ENCODE measurements around the gene CNNM1. TPM values are rescaled to one million over a fixed set of nuclear protein-coding genes. Genes with fewer than 3 reads are reported as not detected.

CNNM1 gene
- total and polyA plus RNA-seq, 3 experiments from 2014 or later, result 0.11 to 0.16 TPM; not detected in 1

DNA sequence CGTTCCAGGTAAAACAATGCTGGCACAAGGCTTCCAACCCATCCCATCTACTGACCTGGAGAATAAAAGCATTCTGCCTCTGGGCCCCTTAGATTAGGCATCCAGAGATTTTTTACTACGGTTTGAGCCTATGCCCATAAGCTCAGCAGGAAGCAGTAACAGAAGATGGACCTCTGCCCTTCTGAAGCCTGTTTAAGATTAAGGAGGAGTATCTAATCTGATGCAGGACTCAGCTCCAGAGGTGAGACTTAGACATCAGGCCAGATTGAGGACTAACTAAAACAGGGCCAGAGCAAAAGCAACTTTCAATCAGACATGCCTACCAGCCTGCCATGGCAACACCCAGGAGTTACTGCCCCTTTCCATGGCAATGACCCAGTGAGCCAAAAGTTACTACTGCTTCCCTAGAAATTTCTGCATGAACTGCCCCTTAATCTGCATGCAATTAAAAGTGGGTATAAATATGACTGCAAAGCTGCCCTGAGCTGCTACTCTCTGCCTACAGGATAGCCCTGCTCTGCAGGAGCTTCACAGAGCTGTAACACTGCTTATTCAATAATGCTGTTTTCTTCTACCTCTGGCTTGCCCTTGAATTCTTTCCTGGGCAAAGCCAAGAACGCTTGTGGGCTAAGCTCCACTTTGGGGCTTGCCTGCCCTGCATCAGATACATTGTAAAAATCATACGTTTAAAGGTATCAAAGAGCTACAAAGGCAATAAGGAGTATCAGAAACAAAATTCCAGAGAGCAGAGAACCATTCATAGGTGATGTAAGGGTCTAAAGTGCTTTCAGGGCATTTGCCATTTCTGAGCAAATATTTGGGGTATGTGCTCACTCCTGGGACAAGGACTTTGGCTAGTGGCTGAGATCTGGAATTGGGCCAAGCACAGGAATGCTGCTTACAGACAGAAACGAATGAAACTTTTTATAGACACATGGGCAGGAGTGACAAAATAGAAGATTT is 25.0 kb upstream of the CNNM1 start:
- Histone ChIP-seq H3K4me1 (ENCODE audit: insufficient read depth, low read length) (no peaks in the 10 kb centered on the region), H3K27ac (ENCODE audit: low read depth, low read length) (no peak overlapping the region), H3K4me3 (ENCODE audit: low read length) (no peak overlapping the region), H3K27me3 (ENCODE audit: insufficient read depth, low read length, poor library complexity, severe bottlenecking) (no peaks in the 10 kb centered on the region), H3K9me3 (ENCODE audit: low read length) (no peaks in the 10 kb centered on the region), H3K36me3 (ENCODE audit: insufficient read depth, low read length) (no peaks in the 10 kb centered on the region)
- ChIA-PET POLR2A (no interaction called here), CTCF (no interaction called here)
- H3K4me3 Mint-ChIP-seq, result no peak overlapping the region
- no peak for DNase-seq
- no peaks in the 10 kb centered on the region for H3K4me1 Mint-ChIP-seq
- H3K27ac Mint-ChIP-seq, result no peak overlapping the region
- H3K36me3 Mint-ChIP-seq, result no peaks in the 10 kb centered on the region
- peaks cover 6 to 18% (median 11%) of the 10 kb centered on the region in 5 donors for H3K9me3 Mint-ChIP-seq
- peaks cover 12 to 41% of the 10 kb centered on the region in 2 donors for H3K27me3 Mint-ChIP-seq

DNA sequence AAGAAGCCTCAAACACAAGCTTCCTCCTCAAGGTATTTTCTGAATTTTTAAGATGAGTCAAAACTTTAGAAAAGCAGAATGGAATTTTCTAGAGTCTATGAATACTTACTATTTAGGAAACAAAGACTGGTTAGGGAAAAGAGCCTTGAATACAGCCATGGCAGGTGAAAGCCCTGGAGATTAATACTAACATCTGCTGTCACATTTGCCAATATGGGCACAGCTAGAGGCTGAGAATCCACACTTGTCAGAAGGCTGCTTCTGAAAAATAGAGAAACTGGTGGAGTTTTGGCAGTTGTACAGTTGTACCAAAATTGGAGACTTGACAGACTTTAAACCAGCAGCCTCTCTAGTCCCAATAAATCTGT is 24.3 kb upstream of the CNNM1 start:
- ChIA-PET POLR2A (no interaction called here), CTCF (no interaction called here)
- no peaks in the 10 kb centered on the region for H3K9me3 ChIP-seq (ENCODE audit: low read length)
- no peaks in the 10 kb centered on the region for H3K4me1 Mint-ChIP-seq
- no peak for DNase-seq
- no peak overlapping the region for H3K4me3 ChIP-seq (ENCODE audit: low read length)
- no peak overlapping the region for H3K27ac ChIP-seq (ENCODE audit: low read depth, low read length)
- no peak overlapping the region for H3K27ac Mint-ChIP-seq
- no peaks in the 10 kb centered on the region for H3K36me3 ChIP-seq (ENCODE audit: insufficient read depth, low read length)
- no peak overlapping the region for H3K4me3 Mint-ChIP-seq
- no peaks in the 10 kb centered on the region for H3K36me3 Mint-ChIP-seq
- H3K27me3 Mint-ChIP-seq, result peaks cover 9 to 41% of the 10 kb centered on the region in 2 donors
- no peaks in the 10 kb centered on the region for H3K4me1 ChIP-seq (ENCODE audit: insufficient read depth, low read length)
- peaks cover 6 to 18% (median 12%) of the 10 kb centered on the region in 5 donors for H3K9me3 Mint-ChIP-seq
- H3K27me3 ChIP-seq (ENCODE audit: insufficient read depth, low read length, poor library complexity, severe bottlenecking), result no peaks in the 10 kb centered on the region

DNA sequence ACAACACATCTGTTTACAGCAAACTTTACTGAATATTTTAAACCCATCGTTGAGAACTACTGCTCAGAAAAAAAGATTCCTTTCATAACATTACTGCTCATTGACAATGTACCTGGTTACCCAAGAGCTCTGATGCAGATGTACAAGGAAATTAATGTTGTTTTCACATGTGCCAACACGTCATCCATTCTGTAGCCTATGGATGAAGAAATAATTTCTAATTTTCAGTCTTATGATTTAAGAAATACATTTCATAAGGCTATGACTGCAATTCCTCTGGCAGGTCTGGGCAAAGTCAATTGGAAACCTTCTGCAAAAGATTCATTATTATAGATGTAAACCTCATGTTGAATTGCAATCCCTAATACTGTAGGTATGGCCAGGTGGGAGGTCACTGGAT is 16.7 kb upstream of the CNNM1 start:
- CTCF ChIA-PET, result no interaction called here
- Histone ChIP-seq H3K4me1 (ENCODE audit: insufficient read depth, low read length) (no peaks in the 10 kb centered on the region), H3K9me3 (ENCODE audit: low read length) (no peaks in the 10 kb centered on the region), H3K4me3 (ENCODE audit: low read length) (no peak overlapping the region), H3K36me3 (ENCODE audit: insufficient read depth, low read length) (no peaks in the 10 kb centered on the region), H3K27ac (ENCODE audit: low read depth, low read length) (no peak overlapping the region), H3K27me3 (ENCODE audit: insufficient read depth, low read length, poor library complexity, severe bottlenecking) (no peaks in the 10 kb centered on the region)
- DNase-seq, result no peak
- POLR2A ChIA-PET, result no interaction called here
- H3K36me3 Mint-ChIP-seq, result no peaks in the 10 kb centered on the region
- peaks cover 7 to 16% (median 14%) of the 10 kb centered on the region in 5 donors for H3K9me3 Mint-ChIP-seq
- peaks cover under 1 to 9% of the 10 kb centered on the region in 2 donors for H3K27me3 Mint-ChIP-seq
- H3K4me1 Mint-ChIP-seq, result no peaks in the 10 kb centered on the region
- no peak overlapping the region for H3K4me3 Mint-ChIP-seq
- H3K27ac Mint-ChIP-seq, result no peak overlapping the region

DNA sequence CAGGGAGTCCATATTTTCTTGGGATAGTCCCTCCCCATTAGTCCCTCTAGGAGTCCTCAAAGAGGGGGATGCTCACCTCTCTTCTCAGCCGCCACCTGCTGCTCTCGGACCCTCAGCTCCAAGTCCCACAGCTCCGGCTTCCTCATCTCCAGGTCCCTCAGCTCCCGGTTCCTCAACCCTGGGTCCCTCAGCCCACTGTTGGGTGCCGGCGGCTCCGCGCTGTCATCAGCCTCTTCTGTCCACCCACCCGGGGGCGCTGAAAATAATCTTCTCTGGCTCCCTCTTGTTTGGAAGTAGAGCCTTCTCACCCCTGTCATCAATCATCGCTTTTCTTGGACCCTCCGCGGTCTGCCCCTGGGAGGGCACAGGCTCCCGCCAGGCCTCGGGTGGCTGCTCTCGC is 13.3 kb upstream of the CNNM1 start:
- Mint-ChIP-seq H3K36me3 (no peaks in the 10 kb centered on the region), H3K27me3 (peaks cover 3 to 6% of the 10 kb centered on the region in 2 donors), H3K4me1 (no peaks in the 10 kb centered on the region), H3K27ac (no peak overlapping the region), H3K4me3 (no peak overlapping the region), H3K9me3 (peaks cover 0 to 2% (median 0%) of the 10 kb centered on the region in 5 donors)
- Histone ChIP-seq H3K9me3 (ENCODE audit: low read length) (no peaks in the 10 kb centered on the region), H3K4me1 (ENCODE audit: insufficient read depth, low read length) (no peaks in the 10 kb centered on the region), H3K36me3 (ENCODE audit: insufficient read depth, low read length) (no peaks in the 10 kb centered on the region), H3K4me3 (ENCODE audit: low read length) (no peak overlapping the region), H3K27me3 (ENCODE audit: insufficient read depth, low read length, poor library complexity, severe bottlenecking) (no peaks in the 10 kb centered on the region), H3K27ac (ENCODE audit: low read depth, low read length) (no peak overlapping the region)
- no peak for DNase-seq
- POLR2A ChIA-PET, result no interaction called here
- CTCF ChIA-PET, result no interaction called here

DNA sequence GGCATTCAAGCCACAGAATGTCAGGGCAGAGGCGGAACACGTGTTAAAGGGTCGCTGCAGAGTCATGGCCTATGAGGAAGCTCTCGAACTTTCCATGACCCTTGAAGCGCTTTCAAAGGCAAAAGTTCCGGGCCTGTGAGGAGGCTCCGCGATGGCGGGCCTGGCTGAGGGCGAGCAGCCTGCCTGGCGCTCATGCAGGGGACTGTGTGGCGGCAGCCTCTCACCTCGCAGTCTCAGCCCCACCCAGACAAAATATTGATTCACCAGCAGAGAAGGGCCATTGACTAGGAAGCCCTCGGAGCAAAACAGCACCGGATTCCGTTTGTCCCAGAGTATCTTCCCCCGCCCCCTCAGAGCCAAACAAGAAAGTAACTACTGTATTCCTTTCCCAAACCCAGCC is 12.8 kb upstream of the CNNM1 start:
- H3K27me3 Mint-ChIP-seq, result peaks cover 5 to 6% of the 10 kb centered on the region in 2 donors
- H3K36me3 Mint-ChIP-seq, result no peaks in the 10 kb centered on the region
- H3K4me3 ChIP-seq (ENCODE audit: low read length), result no peak overlapping the region
- ChIA-PET POLR2A (no interaction called here), CTCF (no interaction called here)
- H3K27ac Mint-ChIP-seq, result no peak overlapping the region
- DNase-seq, result no peak
- no peak overlapping the region for H3K4me3 Mint-ChIP-seq
- no peaks in the 10 kb centered on the region for H3K27me3 ChIP-seq (ENCODE audit: insufficient read depth, low read length, poor library complexity, severe bottlenecking)
- H3K4me1 ChIP-seq (ENCODE audit: insufficient read depth, low read length), result no peaks in the 10 kb centered on the region
- H3K9me3 ChIP-seq (ENCODE audit: low read length), result no peaks in the 10 kb centered on the region
- no peaks in the 10 kb centered on the region for H3K4me1 Mint-ChIP-seq
- H3K27ac ChIP-seq (ENCODE audit: low read depth, low read length), result no peak overlapping the region
- peaks cover 0 to 2% (median 0%) of the 10 kb centered on the region in 5 donors for H3K9me3 Mint-ChIP-seq
- no peaks in the 10 kb centered on the region for H3K36me3 ChIP-seq (ENCODE audit: insufficient read depth, low read length)

DNA sequence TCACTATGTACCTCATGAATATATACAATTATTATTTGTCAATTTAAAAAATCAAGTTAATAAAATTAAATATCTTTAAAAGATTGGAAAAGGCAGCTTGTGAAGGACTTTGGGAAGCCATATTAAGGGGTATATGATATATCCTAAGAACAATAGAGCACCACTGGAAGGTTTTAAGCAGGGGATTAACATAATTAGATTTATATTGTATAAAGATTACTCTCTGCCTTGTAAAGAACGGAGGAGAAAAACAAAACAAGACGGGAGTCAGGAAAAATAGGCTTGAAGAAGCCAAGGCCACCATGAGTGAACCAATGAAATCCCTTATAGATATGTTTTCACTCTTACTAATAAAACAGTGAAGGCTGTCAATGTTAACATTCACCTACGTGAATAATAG is 11.1 kb upstream of the CNNM1 start:
- ChIA-PET POLR2A (no interaction called here), CTCF (no interaction called here)
- no peaks in the 10 kb centered on the region for H3K36me3 Mint-ChIP-seq
- no peaks in the 10 kb centered on the region for H3K4me1 Mint-ChIP-seq
- no peaks in the 10 kb centered on the region for H3K9me3 ChIP-seq (ENCODE audit: low read length)
- H3K4me1 ChIP-seq (ENCODE audit: insufficient read depth, low read length), result no peaks in the 10 kb centered on the region
- H3K36me3 ChIP-seq (ENCODE audit: insufficient read depth, low read length), result no peaks in the 10 kb centered on the region
- no peak overlapping the region for H3K27ac Mint-ChIP-seq
- no peak overlapping the region for H3K27ac ChIP-seq (ENCODE audit: low read depth, low read length)
- H3K4me3 Mint-ChIP-seq, result no peak overlapping the region
- H3K27me3 Mint-ChIP-seq, result peaks cover 7 to 12% of the 10 kb centered on the region in 2 donors
- no peak for DNase-seq
- peaks cover 0 to 2% (median 0%) of the 10 kb centered on the region in 5 donors for H3K9me3 Mint-ChIP-seq
- no peak overlapping the region for H3K4me3 ChIP-seq (ENCODE audit: low read length)
- H3K27me3 ChIP-seq (ENCODE audit: insufficient read depth, low read length, poor library complexity, severe bottlenecking), result no peaks in the 10 kb centered on the region

DNA sequence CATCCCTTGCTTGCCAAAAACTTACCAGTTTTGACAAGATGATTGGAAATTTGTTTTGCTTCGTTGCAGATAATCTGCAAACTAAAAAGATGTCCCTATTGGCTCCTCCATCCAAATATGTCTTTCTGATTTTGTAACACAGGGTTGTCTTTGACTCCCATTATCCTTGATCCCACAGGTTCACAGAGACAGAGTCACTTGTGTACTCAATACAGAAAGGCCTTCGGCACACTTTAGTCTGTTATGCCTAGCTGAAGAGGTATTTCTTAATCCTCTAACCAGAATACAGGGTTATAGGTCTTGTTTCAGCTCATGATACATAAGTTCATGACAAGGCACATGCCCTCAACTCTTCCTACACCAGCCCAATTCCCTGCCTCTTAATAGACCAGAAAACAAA is 10.7 kb upstream of the CNNM1 start:
- CTCF ChIA-PET, result no interaction called here
- H3K36me3 Mint-ChIP-seq, result no peaks in the 10 kb centered on the region
- peaks cover 7 to 16% of the 10 kb centered on the region in 2 donors for H3K27me3 Mint-ChIP-seq
- H3K4me1 ChIP-seq (ENCODE audit: insufficient read depth, low read length), result no peaks in the 10 kb centered on the region
- no peak overlapping the region for H3K4me3 Mint-ChIP-seq
- no peak overlapping the region for H3K4me3 ChIP-seq (ENCODE audit: low read length)
- H3K36me3 ChIP-seq (ENCODE audit: insufficient read depth, low read length), result no peaks in the 10 kb centered on the region
- POLR2A ChIA-PET, result no interaction called here
- H3K27me3 ChIP-seq (ENCODE audit: insufficient read depth, low read length, poor library complexity, severe bottlenecking), result no peaks in the 10 kb centered on the region
- DNase-seq, result no peak
- H3K27ac Mint-ChIP-seq, result no peak overlapping the region
- no peaks in the 10 kb centered on the region for H3K4me1 Mint-ChIP-seq
- H3K27ac ChIP-seq (ENCODE audit: low read depth, low read length), result no peak overlapping the region
- H3K9me3 ChIP-seq (ENCODE audit: low read length), result no peaks in the 10 kb centered on the region
- H3K9me3 Mint-ChIP-seq, result peaks cover 0 to 5% (median 0%) of the 10 kb centered on the region in 5 donors

DNA sequence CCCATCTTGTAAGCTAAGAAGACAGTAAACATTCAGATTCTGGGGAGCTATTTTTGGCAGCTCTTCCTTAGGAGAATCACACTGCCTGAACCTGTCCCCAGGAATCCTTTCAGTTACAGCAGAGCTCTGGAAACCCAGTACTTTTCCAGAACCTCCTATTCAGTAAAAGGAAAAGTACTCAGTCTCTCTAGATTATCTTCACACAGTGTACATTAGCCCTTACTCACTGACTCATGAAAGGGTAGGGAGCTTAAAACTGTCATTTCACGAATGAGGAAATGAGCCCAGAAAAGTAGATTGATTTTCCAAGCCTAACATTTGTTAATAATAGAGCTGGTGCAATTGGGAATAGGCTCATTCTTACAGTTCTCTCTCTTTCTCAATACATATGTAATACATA is 3.9 kb upstream of the CNNM1 start:
- Mint-ChIP-seq H3K4me1 (peaks cover 2 to 6% (median 5%) of the 10 kb centered on the region in 3 donors), H3K27me3 (peaks cover 13 to 43% of the 10 kb centered on the region in 2 donors), H3K36me3 (no peaks in the 10 kb centered on the region), H3K27ac (no peak overlapping the region), H3K9me3 (peaks cover 0 to 3% (median 2%) of the 10 kb centered on the region in 5 donors), H3K4me3 (no peak overlapping the region)
- ChIA-PET POLR2A (no interaction called here), CTCF (no interaction called here)
- Histone ChIP-seq H3K27me3 (ENCODE audit: insufficient read depth, low read length, poor library complexity, severe bottlenecking) (no peaks in the 10 kb centered on the region), H3K4me1 (ENCODE audit: insufficient read depth, low read length) (no peaks in the 10 kb centered on the region), H3K27ac (ENCODE audit: low read depth, low read length) (no peak overlapping the region), H3K4me3 (ENCODE audit: low read length) (no peak overlapping the region), H3K36me3 (ENCODE audit: insufficient read depth, low read length) (no peaks in the 10 kb centered on the region), H3K9me3 (ENCODE audit: low read length) (no peaks in the 10 kb centered on the region)
- DNase-seq, result no peak

All from CD8-positive, alpha-beta memory T cell (primary cell).